CD4-positive, alpha-beta T cell treated with Interleukin-12 subunit alpha and Interleukin-12 subunit beta, for 1 hour (primary cell): ENCODE measurements around the gene WLS.
"Not testable (repeated sequence)": the region's sequence is repeated elsewhere in the genome, so short reads cannot be mapped to it uniquely, and the experiment has no call there.

Experiments used
- DNase-seq: peaks from one replicate; pipeline ENCODE4 v3.0.0-alpha.2; 2020

WLS gene

DNA sequence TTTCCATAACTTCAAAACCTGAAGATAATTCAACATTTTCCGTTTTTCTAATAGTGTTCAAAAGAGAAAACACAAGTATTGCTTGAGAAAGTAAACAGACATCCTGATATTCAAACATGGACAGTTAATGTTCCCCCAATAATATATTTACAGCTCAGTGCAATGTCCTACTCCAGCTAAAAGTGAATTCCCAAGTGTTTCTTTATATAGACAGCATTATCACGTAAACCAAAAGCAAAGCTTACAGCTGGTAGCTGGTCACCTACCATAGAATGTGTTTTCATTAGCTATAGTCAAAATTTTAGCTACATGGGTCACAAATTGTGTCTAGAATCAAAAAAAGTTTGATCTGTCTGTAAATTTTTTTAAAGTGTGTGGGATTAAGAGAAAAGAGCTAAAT, 34.9 kb downstream of the WLS start:
- DNase-seq, result no peak

DNA sequence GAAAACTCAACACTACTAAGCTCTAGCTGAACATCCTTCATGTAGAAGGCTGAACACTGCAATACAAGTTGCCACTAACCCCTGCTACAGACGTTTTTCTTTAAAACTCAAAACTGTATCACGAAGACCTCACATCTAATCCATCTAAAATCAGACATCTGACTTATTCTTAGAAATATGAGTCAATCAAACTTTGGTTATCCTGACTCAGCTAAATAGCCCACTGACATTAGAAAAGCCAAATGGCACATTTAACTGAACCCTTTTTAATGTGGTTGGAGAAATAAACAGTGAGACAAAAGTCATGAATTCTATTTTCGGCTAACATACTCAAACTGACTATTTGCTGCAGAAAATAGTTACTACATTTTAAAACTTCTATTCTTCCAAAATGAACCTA, 35.6 kb downstream of the WLS start:
- DNase-seq, result no peak

DNA sequence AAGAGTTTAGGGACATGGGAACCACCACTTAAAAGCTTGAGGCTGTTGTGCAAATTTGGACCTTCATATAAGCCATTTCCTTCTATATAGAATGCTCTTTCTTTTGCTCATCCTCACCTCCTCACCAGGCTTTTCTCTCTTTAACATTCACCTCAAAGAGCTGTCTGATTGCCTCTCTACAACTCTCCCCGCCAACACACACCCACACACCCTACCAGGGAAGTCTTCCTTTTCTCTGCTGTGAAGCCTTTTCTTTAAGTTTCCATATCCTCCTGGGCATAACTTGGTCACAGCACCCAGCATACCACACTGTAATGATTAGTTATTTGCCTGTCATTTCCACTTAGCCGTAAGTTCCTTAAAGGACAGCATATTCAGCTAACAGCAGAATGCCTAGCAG, 40.6 kb downstream of the WLS start:
- DNase-seq, result no peak

DNA sequence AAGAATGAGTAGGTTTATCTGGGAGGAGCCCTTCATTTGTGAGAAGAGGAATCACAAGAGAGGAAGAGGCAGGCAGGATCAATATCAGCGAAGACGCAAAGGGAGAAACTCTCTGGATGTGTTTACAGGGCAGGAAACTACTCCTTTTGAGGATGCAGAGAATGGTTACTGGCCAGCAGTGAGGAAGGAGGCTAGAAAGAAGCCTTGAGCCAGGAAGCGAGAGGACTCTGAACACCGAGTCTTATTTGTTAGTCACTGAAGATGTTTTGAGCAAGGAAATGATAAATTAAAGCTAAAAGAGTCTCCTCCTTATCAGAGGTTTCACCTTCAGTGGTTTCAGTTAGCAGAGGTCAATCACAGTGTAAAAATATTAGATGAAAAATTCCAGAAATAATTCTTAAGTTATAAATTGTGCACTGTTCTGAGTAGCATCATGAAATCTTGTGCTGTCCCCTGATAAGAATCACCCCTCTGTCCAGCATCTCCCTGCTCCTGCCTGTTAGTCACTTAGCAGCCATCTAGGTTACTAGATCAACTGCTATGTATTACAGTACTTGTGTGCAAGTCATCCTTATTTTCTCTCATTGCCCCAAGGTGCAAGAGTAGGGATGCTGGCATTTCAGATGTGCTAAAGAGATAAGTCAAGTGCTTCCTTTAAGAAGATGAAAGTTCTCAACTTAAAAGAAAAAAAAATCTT, 43.5 kb downstream of the WLS start:
- no peak for DNase-seq

DNA sequence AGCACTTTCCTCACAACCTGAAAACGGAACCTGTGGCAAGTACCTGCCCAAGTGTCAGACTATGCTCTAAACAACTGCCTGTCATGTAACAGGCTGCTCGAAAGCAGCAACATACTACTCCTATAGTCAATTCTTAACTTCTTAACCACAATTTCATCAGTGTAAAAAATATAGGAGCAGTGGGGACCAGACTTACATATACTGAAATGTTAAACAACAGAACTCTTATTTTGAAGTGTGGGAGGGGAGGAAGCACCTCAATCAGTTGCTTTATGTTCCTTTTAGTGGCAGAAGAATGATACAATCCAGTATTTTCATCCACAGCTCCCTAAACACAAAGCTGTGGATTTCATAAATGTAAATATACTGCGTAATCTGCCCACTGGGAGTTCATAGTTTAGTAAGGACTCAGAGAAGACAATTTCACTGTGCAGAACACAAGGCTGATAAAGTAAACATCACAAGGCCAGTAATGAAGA, 44.2 kb downstream of the WLS start:
- no peak for DNase-seq

DNA sequence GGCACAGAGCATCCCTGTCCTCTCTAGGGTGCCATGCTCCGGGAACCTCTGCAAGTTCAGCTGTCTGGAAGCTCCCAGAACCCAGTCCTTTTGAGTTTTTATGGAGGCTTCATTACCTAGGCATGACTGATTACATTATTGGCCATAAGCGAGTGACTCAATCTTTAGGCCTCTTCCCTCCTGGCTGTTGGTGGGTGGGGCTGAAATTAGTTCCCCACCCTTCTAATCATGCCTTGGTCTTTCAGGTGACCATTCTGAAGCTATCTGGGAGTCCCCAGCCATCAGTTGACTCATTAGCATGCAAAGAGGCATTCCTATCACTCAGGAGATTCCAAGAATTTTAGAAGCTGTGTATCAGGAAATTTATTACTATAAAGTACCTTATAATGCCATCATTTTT, 46.6 kb downstream of the WLS start:
- DNase-seq, result no peak

DNA sequence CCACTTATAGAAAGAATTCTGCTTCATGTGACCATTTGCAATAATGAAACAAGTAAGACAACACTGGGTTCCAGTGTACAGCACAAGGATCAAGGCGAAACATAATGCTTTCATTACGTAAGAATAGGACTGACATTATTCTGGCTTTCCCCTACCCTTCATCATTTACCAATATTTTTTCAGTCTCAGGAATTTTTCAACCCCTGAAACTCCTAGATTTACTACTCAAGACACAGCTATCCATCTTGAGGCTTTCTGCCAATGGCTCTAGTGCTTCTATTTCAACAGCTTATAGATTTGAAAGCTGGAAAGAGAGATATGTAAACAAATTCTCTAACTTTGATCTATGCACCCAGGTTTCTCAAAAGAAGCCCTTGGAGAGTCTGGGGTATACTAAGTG, 48.4 kb downstream of the WLS start:
- no peak for DNase-seq

DNA sequence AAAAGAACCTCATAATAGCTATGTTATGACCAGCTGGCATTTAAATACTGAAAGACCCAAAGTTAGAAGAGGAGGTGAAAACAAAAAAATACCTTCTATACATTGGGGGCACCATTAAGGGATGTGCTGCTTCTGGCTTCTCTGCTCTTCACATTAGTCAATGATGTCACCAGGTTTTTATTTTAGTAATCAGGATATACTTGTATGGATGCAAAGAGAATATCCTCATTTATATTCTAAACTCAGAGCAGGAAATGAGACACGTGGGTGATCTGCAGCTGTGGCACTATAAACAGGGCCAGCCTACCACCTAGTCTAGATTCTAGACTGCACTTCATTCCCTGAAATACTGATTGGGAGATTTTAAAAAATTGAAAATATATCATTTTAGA, 51.2 kb downstream of the WLS start:
- no peak for DNase-seq

DNA sequence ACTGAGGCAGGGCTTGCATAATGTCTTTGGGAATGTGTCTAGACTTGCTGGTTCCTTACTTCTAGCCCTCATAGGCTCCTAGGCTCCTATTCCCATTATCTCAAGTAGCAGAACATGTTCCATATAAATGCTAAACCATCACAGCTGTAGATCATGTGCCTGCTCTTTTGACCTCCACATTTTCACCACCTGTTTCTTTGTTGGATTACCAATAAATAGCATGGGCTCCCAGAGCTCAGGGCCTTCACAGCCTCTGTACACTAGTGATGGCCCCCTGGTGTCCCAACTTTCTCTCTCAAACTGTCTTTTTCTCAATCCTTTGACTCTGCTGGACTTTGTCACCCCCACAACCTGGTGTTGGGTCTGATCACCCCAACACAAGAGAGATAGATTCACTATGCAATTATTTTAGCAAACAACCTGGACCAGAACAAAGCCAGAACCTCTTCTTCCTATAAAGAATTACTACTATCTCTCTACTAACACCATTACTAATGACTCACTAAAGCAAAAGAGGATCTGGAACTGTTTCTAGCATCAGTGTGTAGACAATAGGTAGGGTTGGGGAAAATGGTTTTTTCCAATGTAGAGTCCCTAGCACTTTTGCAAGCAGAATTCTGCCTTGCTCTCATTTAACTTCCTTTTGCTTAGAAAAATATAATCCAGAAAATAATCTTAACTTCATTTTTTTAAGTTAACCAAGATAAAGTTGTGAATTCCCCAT, 51.7 kb downstream of the WLS start:
- no peak for DNase-seq

DNA sequence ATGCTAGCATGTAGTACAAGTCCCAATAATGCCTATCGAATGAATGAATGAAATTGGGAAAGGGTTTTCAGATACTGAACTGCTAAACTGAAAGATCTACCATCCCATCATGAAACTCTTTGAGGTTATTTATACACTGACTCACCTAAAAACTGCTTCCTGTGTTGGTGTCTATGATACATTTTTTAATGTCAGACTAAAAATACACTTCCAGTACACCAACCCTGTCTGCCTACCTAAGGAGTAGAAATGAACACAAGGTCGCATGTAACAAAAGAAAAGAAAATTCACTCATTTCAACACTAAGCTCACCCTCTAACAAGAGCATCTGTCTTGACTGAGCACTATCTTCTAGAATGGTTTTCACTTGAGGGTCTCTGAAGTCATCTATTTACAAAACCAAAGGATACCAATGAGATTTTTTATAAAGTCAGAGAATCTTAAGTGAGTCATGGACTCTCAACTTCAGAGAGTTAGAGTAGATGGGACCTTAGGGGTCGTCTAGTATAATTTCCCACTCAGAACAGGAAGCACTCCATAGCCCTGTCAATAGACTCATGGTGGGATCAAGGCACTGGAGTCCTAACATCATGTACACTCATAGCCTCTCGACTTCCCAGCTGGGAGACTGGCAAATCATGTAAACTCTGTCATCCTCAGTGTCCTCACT, 53.4 kb downstream of the WLS start:
- DNase-seq, result no peak

DNA sequence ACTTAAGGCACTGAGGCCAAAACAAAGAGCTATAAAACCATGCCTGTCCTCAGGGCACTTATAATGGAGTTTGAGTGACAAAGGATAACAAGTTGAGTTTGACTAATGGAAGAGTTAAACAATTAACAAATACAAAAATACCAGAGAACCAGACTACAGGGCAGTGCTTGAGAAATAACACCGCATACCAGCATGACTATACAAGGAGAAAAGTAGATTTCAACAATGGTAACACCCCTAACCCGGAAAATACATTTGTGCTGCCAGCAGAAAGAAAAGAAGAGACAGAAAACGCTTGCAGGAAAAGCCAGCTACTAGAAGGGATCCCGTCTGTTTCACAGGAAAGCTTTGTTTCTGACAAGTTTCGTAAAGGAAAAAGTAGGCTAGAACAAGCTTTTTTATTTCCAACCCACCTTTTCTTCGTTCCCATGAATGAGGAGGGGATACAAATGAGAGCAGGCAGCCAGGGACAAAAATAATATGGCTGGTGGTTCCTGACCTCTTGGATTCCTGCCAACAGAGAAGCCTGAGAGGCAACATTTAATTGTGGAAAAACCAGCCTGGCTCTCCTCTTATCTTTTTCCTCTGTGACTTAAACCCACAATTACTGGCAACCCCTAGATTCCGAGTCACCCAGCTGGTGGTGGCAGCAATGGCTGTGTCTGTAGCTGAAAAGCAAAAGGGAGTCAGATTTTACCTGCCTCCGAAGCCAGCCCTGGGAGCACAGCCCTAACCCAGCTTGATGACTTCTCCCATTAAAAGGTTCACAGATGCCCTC, 56.5 kb downstream of the WLS start:
- DNase-seq, result no peak

DNA sequence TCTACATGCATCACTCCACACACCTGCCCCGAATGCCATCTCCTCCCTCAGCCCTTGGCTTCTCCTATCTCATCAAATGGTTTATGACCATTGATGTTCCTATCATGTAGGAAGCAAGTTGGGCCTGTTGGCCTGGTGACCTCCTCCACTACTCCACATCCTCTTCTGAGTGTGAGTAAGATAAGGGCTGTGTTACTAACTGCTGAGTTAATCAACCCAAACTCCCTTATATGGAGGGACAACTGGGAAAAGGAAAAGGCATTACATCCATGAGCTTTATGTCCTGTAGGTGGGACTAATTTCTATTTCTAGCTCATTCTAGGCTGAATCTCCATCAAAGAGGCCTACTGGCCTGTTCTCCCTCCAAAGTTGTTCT, 57.6 kb downstream of the WLS start:
- DNase-seq, result no peak

DNA sequence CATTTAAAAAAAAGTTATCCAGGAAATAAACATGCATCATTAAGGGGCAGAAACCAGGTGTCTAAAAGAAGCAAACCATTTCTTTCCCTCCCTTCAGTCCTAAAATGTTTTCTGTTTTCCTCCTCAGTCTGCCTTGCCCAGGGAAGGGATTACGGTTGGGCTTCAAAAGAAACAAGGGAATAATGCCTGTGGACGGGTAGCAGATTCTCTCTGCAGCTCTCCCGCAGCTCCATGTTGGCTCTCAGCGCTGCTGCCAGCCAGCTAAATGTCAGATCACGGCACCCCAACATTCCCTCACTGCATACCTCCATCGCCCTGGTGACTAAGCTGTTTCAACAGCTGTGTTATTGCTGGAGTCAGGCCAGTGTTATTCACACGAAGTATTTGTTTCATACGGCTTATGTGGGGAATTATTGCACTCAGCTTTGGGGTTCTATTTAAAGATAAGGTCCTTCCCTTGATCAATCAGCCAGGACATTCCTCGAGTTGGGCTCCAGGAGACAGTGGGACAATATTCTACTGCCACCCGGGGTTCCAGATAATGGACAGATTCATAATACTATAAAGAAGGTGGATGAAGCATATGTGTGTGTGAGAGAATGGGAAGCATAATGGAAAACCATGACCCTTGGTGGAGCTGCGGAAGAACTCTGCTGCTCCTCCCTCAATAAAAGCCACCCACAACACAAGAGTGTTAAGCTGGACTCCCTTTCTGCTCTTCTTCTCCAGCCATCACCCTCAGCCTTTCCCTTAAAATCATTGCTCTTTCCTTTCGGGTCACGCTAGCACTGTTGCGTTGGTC, 58.2 kb downstream of the WLS start:
- no peak for DNase-seq

DNA sequence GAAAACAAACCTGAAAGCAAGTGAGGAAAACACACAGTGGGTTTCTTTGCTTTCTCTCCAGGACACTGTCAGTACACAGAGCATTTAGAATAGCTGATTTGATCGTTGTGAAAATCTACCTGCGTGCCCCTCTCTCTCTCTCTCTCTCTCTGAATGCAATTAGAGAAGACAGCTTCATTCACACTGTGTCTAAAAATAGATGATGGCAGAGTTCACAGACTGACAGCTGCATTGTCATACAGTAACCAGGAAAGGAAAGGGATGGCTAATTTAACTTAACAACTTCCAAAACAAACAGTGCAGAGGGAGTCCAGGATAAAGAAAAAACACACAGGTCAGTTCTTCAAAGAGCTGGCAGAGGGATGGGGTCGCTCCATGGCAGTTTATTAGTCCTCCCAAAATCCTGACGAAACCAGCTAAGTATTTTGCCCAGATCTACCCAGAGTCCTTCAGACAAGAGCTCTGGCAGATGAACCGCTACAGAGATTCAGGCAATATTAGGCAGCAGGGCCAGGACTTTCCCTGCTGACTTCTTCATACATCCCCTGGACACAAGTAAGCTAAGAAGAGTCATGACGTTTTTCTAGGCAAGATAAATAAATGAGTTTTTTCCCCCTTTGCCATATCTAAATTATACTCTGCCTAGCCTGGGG, 58.9 kb downstream of the WLS start:
- DNase-seq, result no peak

DNA sequence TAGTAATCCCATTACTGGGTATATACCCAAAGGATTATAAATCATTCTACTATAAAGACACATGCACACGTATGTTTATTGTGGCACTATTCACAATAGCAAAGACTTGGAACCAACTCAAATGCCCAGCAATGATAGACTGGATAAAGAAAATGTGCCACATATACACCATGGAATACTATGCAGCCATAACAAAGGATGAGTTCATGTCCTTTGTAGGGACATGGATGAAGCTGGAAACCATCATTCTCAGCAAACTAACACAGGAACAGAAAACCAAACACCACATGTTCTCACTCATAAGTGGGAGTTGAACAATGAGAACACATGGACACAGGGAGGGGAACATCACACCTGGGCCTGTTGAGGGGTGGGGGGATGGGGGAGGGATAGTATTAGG, 60.5 kb downstream of the WLS start:
- DNase-seq, result not testable (repeated sequence)

DNA sequence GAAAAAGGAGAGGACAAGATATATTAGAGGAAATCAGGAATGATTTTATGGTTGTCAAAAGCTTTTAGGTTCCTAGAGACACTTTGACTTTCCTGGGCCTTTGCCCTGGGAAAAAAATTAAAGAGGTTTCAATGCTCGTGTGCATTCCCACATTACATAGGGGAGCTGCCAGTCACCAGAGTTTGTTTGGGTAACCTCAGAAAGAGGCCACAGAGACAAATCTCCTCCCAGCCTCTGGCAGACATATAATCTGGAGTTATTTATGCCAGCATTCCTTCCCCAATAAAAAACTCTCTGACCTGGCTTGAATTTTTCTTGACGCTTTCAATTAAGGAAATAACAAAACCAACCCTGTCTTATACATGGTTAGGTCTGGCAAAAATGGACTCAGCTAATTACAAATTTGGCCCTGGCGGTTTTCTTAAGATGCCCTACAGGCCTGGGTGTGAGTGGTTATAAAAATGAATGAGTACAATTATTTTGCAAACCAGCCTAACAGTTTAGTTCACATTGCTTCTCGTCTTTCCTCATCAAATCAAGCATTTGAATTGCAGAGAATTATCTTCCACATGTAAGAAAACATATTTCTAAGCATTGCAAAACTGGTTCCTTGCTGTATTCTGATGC, 63.7 kb downstream of the WLS start:
- DNase-seq, result no peak

DNA sequence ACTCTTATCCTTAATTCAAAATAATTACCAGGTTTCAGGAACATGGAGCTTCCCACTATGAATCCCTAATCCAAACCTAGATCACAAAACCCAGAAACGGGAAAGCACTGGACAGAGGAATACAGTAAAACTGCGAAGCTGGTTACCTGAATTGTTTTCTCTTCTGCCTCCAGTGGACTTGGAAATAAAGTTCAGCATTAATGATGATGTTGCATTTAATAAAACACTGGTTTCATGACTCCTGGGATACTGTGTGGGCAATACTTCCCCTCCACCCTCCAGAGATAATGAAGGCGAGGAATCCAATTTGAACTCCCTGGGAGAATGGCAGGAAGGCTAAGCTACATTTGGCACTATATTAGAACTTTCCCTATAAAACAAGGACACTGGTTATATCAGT, 65.1 kb downstream of the WLS start:
- DNase-seq, result no peak

DNA sequence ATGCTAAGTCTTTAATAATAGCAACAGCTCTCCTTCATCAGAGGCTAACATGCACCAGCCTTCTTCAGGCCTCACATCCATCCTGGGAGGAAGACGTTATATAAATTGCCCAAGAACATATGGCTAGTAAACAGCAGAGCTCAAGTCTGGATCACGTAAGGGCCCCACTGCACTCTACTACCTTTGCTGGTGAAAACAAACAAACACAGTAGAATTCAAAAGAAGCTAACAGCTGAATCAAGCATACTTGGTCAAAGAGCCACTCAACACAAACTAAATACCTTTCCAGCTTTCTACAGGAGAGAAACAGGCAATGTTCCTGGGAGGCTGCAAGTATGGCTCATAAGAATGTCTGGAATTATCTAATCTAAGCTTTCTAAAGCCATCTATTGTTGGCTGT, 66.0 kb downstream of the WLS start:
- DNase-seq, result no peak

DNA sequence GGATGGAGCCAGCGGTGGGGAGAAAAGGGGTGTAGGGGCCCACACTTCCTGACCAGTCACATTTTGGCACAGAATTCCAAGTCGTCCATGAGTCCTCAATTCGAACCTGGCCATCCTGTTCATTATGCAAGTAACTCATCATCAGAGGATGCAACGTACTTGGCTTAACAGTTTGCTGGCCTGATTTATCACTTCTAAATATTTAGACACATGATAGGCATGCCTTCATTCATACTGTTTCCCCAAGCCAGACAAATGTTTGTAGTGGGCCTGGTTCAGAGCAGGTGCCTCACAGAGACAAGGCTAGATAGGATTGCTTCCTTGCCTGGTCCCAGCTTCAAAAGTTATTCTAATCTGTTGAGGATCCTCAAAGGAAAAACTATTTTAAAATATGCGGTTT, 66.7 kb downstream of the WLS start:
- no peak for DNase-seq

DNA sequence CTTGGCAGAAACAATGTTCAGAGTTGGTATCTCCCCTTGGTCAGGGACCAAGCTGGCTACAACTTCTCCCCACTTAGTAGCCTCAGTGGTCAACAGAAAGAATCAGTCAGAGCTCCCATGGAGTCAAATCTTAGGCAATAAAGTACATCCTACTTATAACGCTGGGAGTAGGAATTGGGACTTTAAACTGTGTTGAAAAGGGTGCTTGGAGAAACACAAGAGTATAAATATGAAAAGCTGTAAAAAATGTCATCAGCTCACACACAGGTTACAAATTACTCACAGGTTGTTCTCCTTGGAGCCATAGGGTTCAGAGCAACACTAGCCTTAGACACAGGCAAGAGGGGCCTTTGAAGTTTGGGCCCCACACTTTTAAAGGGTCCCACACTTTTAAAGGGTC, 67.4 kb downstream of the WLS start:
- no peak for DNase-seq

DNA sequence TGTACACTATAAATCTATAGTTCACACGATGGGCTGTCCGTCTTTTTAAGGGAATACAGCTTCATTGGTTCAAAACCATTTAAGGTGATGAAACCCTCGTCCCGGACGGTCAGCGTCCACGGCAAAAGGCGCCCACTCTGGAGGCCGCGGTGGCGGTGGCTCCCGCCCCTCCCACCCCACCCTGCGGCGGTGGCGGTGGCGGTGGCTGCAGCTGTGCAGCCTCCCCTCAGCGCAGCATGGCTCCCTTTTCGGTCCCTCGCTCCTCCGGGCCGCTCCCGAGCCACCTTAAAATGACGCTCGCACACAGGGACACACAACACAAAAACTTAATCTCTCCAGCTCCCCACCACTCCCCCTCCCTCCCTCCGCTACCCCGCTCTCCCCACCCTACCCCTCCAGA, 69.1 kb downstream of the WLS start:
- no peak for DNase-seq

DNA sequence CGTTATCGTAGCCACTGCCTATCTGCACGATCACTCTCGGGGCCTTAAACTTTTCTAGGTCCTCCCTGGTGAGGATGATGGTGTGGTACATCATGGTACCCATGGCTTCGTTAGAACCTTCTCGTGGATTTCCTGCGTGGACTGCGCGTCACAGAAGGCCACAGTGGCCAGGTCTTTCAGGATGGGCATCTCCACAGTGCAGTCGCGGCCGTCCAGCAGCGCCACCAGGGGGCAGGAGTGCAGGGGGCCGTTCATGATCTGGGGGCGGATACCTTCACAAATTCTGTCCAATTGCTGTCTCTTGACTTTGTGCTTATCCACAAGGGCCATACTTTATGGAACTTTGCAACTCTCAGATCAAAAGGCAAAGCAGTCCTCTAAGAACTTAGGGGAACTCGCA, 69.6 kb downstream of the WLS start:
- no peak for DNase-seq
